ENCODE data around the gene DMBT1. TPM values are rescaled to one million over a fixed set of nuclear protein-coding genes. Genes with fewer than 3 reads are reported as not detected.

Gene DMBT1
- total RNA-seq, 1 donor from 2014 or later = not detected

GRCh38 chr10:122662231-122662630, 101.7 kb downstream of the DMBT1 start:
- no peak overlapping the region for H3K27ac ChIP-seq (ENCODE audit: low read depth, low read length)

DNA sequence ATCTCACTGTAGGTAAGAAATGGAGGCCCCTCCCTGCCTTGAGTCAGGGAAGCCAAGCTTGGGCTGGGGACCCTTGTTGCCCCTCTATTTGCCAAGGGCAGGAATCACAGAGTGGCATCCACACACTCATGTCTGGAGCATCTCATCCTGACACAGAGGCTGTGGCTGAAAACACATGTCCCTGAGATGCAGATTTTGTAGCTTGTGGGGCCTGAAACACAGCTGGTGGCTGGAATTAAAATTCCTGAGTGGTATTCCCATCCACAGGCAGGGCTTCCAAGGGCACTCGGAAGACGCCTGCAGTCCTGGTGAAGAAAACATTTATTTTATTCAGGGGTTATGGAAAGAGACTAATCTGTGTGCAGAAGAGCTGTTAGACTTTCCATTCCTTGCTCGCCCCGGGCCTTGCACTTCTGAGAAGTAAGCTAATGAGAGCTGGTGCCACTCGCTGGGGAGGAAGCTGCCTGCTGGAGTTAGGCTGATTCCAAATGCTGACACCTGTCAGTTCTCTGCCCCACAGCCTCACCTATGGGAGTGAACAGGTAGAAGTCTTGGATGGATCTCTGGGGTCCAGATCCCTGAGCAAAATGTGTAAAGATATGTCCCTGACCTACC, 103.1 kb downstream of the DMBT1 start:
- H3K4me3 ChIP-seq (ENCODE audit: low read length in 3 of 3) = no peak overlapping the region
- no peaks in the 10 kb centered on the region for H3K9me3 ChIP-seq (ENCODE audit: control insufficient read depth in 3 of 3, low read length in 3 of 3)
- no peaks in the 10 kb centered on the region for H3K36me3 ChIP-seq (ENCODE audit: control insufficient read depth in 3 of 3, insufficient read depth in 3 of 3, low read length in 3 of 3)
- H3K4me1 ChIP-seq (ENCODE audit: control insufficient read depth in 3 of 3, insufficient read depth in 3 of 3, low read length in 3 of 3) = no peaks in the 10 kb centered on the region
- H3K9ac ChIP-seq (ENCODE audit: low read depth in 1 of 3, low read length in 3 of 3) = no peak overlapping the region
- peaks cover 0 to 20% (median 6%) of the 10 kb centered on the region in 3 donors for H3K27me3 ChIP-seq (ENCODE audit: control insufficient read depth in 3 of 3, insufficient read depth in 3 of 3, low read length in 3 of 3)
- no peak overlapping the region for H3K27ac ChIP-seq (ENCODE audit: low read depth, low read length)

More at GRCh38 chr10:122662231-122662630, 101.7 kb downstream of the DMBT1 start:
- H3K4me3 ChIP-seq (ENCODE audit: low read length in 3 of 3) = no peak overlapping the region
- H3K36me3 ChIP-seq (ENCODE audit: control insufficient read depth in 3 of 3, insufficient read depth in 3 of 3, low read length in 3 of 3) = no peaks in the 10 kb centered on the region
- no peaks in the 10 kb centered on the region for H3K4me1 ChIP-seq (ENCODE audit: control insufficient read depth in 3 of 3, insufficient read depth in 3 of 3, low read length in 3 of 3)
- no peak overlapping the region for H3K9ac ChIP-seq (ENCODE audit: low read depth in 1 of 3, low read length in 3 of 3)
- no peaks in the 10 kb centered on the region for H3K9me3 ChIP-seq (ENCODE audit: control insufficient read depth in 3 of 3, low read length in 3 of 3)
- peaks cover 0 to 20% (median 6%) of the 10 kb centered on the region in 3 donors for H3K27me3 ChIP-seq (ENCODE audit: control insufficient read depth in 3 of 3, insufficient read depth in 3 of 3, low read length in 3 of 3)

DNA sequence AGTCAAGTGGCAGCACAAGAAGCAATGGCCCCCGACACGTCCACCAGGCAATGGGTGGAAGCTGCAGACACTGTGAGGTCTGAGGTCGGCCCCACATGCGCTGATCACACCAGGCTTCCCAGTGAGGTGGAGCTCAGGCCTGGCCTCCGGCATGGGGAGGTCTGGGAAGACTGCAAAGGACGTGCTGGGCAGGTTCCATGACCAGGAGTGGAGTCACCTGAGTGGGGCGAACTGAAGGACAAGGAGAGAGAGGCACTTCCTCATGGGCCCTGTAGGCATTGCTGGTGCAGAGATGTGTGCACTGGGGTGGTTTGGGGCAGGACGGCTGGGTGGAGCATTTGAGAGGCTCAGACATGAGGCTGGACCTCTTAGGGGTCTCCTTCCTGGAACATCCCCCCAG, 103.9 kb downstream of the DMBT1 start:
- Histone ChIP-seq H3K27me3 (ENCODE audit: control insufficient read depth in 3 of 3, insufficient read depth in 3 of 3, low read length in 3 of 3) (peaks cover 0 to 20% (median 6%) of the 10 kb centered on the region in 3 donors), H3K9ac (ENCODE audit: low read depth in 1 of 3, low read length in 3 of 3) (no peak overlapping the region), H3K27ac (ENCODE audit: low read depth, low read length) (no peak overlapping the region), H3K36me3 (ENCODE audit: control insufficient read depth in 3 of 3, insufficient read depth in 3 of 3, low read length in 3 of 3) (no peaks in the 10 kb centered on the region), H3K4me1 (ENCODE audit: control insufficient read depth in 3 of 3, insufficient read depth in 3 of 3, low read length in 3 of 3) (no peaks in the 10 kb centered on the region), H3K4me3 (ENCODE audit: low read length in 3 of 3) (no peak overlapping the region), H3K9me3 (ENCODE audit: control insufficient read depth in 3 of 3, low read length in 3 of 3) (no peaks in the 10 kb centered on the region)

GRCh38 chr10:122665329-122665860, 104.8 kb downstream of the DMBT1 start:
- Histone ChIP-seq H3K9me3 (ENCODE audit: control insufficient read depth in 3 of 3, low read length in 3 of 3) (no peaks in the 10 kb centered on the region), H3K36me3 (ENCODE audit: control insufficient read depth in 3 of 3, insufficient read depth in 3 of 3, low read length in 3 of 3) (no peaks in the 10 kb centered on the region), H3K27ac (ENCODE audit: low read depth, low read length) (no peak overlapping the region), H3K4me3 (ENCODE audit: low read length in 3 of 3) (no peak overlapping the region), H3K27me3 (ENCODE audit: control insufficient read depth in 3 of 3, insufficient read depth in 3 of 3, low read length in 3 of 3) (peaks cover 0 to 20% (median 6%) of the 10 kb centered on the region in 3 donors), H3K4me1 (ENCODE audit: control insufficient read depth in 3 of 3, insufficient read depth in 3 of 3, low read length in 3 of 3) (no peaks in the 10 kb centered on the region), H3K9ac (ENCODE audit: low read depth in 1 of 3, low read length in 3 of 3) (no peak overlapping the region)

- Histone ChIP-seq H3K27me3 (ENCODE audit: control insufficient read depth in 3 of 3, insufficient read depth in 3 of 3, low read length in 3 of 3) (peaks cover 0 to 20% (median 6%) of the 10 kb centered on the region in 3 donors), H3K4me3 (ENCODE audit: low read length in 3 of 3) (no peak overlapping the region), H3K36me3 (ENCODE audit: control insufficient read depth in 3 of 3, insufficient read depth in 3 of 3, low read length in 3 of 3) (no peaks in the 10 kb centered on the region), H3K4me1 (ENCODE audit: control insufficient read depth in 3 of 3, insufficient read depth in 3 of 3, low read length in 3 of 3) (no peaks in the 10 kb centered on the region), H3K9me3 (ENCODE audit: control insufficient read depth in 3 of 3, low read length in 3 of 3) (no peaks in the 10 kb centered on the region), H3K27ac (ENCODE audit: low read depth, low read length) (no peak overlapping the region), H3K9ac (ENCODE audit: low read depth in 1 of 3, low read length in 3 of 3) (no peak overlapping the region)
These were observed 105.4 kb downstream of the DMBT1 start for GRCh38 chr10:122665946-122666345.

DNA sequence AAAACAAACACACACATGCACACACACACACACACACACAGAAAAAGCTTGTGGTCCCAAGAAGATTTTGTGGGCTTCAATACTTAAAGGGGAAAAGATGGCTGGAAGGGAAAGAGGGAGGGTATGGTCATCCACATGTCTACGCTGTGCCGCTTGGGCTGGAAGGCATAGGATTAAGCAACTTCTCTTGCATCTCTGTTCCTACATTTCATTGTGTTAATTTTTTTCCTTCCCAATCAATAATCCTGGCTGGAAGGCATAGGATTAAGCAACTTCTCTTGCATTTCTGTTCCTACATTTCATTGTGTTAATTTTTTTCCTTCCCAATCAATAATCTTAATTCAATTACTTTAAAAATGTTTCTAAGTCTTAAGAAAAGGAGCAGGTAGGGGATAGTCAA, 108.5 kb downstream of the DMBT1 start:
- H3K4me3 ChIP-seq (ENCODE audit: low read length in 3 of 3) = no peak overlapping the region
- H3K4me1 ChIP-seq (ENCODE audit: control insufficient read depth in 3 of 3, insufficient read depth in 3 of 3, low read length in 3 of 3) = no peaks in the 10 kb centered on the region
- no peaks in the 10 kb centered on the region for H3K36me3 ChIP-seq (ENCODE audit: control insufficient read depth in 3 of 3, insufficient read depth in 3 of 3, low read length in 3 of 3)
- no peak overlapping the region for H3K9ac ChIP-seq (ENCODE audit: low read depth in 1 of 3, low read length in 3 of 3)
- H3K9me3 ChIP-seq (ENCODE audit: control insufficient read depth in 3 of 3, low read length in 3 of 3) = no peaks in the 10 kb centered on the region
- H3K27ac ChIP-seq (ENCODE audit: low read depth, low read length) = no peak overlapping the region
- peaks cover 4 to 16% (median 15%) of the 10 kb centered on the region in 3 donors for H3K27me3 ChIP-seq (ENCODE audit: control insufficient read depth in 3 of 3, insufficient read depth in 3 of 3, low read length in 3 of 3)

- Histone ChIP-seq H3K27me3 (ENCODE audit: control insufficient read depth in 3 of 3, insufficient read depth in 3 of 3, low read length in 3 of 3) (peaks cover 4 to 16% (median 14%) of the 10 kb centered on the region in 3 donors), H3K9ac (ENCODE audit: low read depth in 1 of 3, low read length in 3 of 3) (no peak overlapping the region), H3K27ac (ENCODE audit: low read depth, low read length) (no peak overlapping the region), H3K36me3 (ENCODE audit: control insufficient read depth in 3 of 3, insufficient read depth in 3 of 3, low read length in 3 of 3) (no peaks in the 10 kb centered on the region), H3K4me3 (ENCODE audit: low read length in 3 of 3) (no peak overlapping the region), H3K4me1 (ENCODE audit: control insufficient read depth in 3 of 3, insufficient read depth in 3 of 3, low read length in 3 of 3) (no peaks in the 10 kb centered on the region), H3K9me3 (ENCODE audit: control insufficient read depth in 3 of 3, low read length in 3 of 3) (no peaks in the 10 kb centered on the region)
These were observed 109.3 kb downstream of the DMBT1 start for GRCh38 chr10:122669842-122670241.

DNA sequence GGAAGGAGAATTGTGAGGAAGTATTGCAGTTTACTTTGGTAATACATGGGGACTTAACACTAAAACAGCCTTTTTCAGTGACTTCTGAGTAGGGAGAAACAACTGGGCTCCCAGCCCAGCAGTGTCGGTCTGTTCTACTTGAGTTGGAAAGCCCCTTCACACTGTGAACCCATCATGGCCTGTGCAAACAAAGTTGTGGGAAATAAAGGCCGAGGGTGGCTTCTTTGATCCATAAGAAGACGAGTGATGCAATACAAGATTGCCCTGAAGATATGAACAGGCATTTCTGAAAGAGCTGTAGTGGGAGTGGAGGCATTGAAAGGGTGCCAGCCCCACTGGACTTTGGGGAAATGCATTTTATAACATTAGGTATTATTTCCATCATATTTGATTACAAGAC, 110.8 kb downstream of the DMBT1 start:
- Histone ChIP-seq H3K4me3 (ENCODE audit: low read length in 3 of 3) (no peak overlapping the region), H3K36me3 (ENCODE audit: control insufficient read depth in 3 of 3, insufficient read depth in 3 of 3, low read length in 3 of 3) (no peaks in the 10 kb centered on the region), H3K27ac (ENCODE audit: low read depth, low read length) (no peak overlapping the region), H3K9ac (ENCODE audit: low read depth in 1 of 3, low read length in 3 of 3) (no peak overlapping the region), H3K27me3 (ENCODE audit: control insufficient read depth in 3 of 3, insufficient read depth in 3 of 3, low read length in 3 of 3) (peaks cover 4 to 14% (median 10%) of the 10 kb centered on the region in 3 donors), H3K4me1 (ENCODE audit: control insufficient read depth in 3 of 3, insufficient read depth in 3 of 3, low read length in 3 of 3) (no peaks in the 10 kb centered on the region), H3K9me3 (ENCODE audit: control insufficient read depth in 3 of 3, low read length in 3 of 3) (no peaks in the 10 kb centered on the region)

DNA sequence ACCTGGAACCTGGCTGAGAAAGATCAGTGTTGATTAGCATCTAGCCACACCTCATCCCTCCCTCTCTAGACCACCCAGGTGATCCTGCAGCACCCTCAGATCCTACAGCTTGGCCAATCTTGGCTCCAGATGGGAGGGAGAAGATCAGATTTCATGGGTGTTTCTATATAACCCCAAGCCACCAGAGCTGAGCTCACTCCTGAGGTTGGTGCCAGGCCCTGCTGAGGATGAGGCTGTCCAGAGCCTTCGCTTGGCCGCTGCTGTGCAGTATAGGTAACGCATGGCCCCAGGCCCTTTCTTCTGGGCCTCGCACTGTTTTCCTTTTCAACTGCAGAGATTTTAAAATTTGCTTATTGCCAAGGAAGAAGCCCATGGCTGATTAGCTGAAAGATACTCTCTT, 112.1 kb downstream of the DMBT1 start:
- H3K4me3 ChIP-seq (ENCODE audit: low read length in 3 of 3) = no peak overlapping the region
- H3K27ac ChIP-seq (ENCODE audit: low read depth, low read length) = no peak overlapping the region
- H3K4me1 ChIP-seq (ENCODE audit: control insufficient read depth in 3 of 3, insufficient read depth in 3 of 3, low read length in 3 of 3) = no peaks in the 10 kb centered on the region
- no peaks in the 10 kb centered on the region for H3K9me3 ChIP-seq (ENCODE audit: control insufficient read depth in 3 of 3, low read length in 3 of 3)
- peaks cover 4 to 17% (median 10%) of the 10 kb centered on the region in 3 donors for H3K27me3 ChIP-seq (ENCODE audit: control insufficient read depth in 3 of 3, insufficient read depth in 3 of 3, low read length in 3 of 3)
- no peaks in the 10 kb centered on the region for H3K36me3 ChIP-seq (ENCODE audit: control insufficient read depth in 3 of 3, insufficient read depth in 3 of 3, low read length in 3 of 3)
- H3K9ac ChIP-seq (ENCODE audit: low read depth in 1 of 3, low read length in 3 of 3) = no peak overlapping the region

- no peak overlapping the region for H3K9ac ChIP-seq (ENCODE audit: low read depth in 1 of 3, low read length in 3 of 3)
- H3K27ac ChIP-seq (ENCODE audit: low read depth, low read length) = no peak overlapping the region
- H3K36me3 ChIP-seq (ENCODE audit: control insufficient read depth in 3 of 3, insufficient read depth in 3 of 3, low read length in 3 of 3) = no peaks in the 10 kb centered on the region
- H3K9me3 ChIP-seq (ENCODE audit: control insufficient read depth in 3 of 3, low read length in 3 of 3) = no peaks in the 10 kb centered on the region
- H3K4me3 ChIP-seq (ENCODE audit: low read length in 3 of 3) = no peak overlapping the region
- H3K27me3 ChIP-seq (ENCODE audit: control insufficient read depth in 3 of 3, insufficient read depth in 3 of 3, low read length in 3 of 3) = peaks cover 6 to 17% (median 10%) of the 10 kb centered on the region in 3 donors
- H3K4me1 ChIP-seq (ENCODE audit: control insufficient read depth in 3 of 3, insufficient read depth in 3 of 3, low read length in 3 of 3) = no peaks in the 10 kb centered on the region
These were observed 112.7 kb downstream of the DMBT1 start for GRCh38 chr10:122673269-122673668.
